ENCODE data around the gene TTBK1.

DNA sequence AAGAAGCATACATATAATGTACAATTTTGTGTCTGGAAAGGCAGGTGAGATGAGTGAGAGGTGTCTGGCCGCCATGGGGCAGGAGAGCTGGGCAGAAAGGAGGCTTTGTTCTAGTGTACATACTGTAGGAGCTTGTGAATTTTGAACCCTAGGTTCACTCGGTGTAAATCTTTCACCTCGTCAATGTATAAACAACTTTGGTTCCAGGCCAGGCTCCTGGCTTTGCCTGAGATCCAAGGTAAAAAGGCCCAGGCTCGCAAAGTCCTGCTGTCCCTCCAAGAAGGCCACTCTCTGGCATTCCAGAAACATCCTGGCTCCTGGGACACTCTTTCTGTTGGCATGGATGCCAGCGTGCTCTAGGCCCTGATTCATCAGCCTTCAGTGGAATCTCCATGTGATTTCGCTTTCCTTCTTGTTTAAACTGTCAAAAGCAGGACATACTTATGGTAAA is 47.6 kb downstream of the TTBK1 start:
- TF ChIP-seq SP1 (CRISPR knock-in tag; conservative IDR thresholded peaks at IDR 0.05) (no peak), GRHL2 (CRISPR knock-in tag; IDR thresholded peaks at IDR 0.05; ENCODE audit: insufficient replicate concordance, severe bottlenecking) (no peak), TP53 (CRISPR knock-in tag; IDR thresholded peaks at IDR 0.05) (no peak), CBFB (CRISPR knock-in tag; IDR thresholded peaks at IDR 0.05; ENCODE audit: low read depth) (no peak), TEAD4 (CRISPR knock-in tag; IDR thresholded peaks at IDR 0.05) (no peak)
- TF ChIP-seq, protein P1, sequence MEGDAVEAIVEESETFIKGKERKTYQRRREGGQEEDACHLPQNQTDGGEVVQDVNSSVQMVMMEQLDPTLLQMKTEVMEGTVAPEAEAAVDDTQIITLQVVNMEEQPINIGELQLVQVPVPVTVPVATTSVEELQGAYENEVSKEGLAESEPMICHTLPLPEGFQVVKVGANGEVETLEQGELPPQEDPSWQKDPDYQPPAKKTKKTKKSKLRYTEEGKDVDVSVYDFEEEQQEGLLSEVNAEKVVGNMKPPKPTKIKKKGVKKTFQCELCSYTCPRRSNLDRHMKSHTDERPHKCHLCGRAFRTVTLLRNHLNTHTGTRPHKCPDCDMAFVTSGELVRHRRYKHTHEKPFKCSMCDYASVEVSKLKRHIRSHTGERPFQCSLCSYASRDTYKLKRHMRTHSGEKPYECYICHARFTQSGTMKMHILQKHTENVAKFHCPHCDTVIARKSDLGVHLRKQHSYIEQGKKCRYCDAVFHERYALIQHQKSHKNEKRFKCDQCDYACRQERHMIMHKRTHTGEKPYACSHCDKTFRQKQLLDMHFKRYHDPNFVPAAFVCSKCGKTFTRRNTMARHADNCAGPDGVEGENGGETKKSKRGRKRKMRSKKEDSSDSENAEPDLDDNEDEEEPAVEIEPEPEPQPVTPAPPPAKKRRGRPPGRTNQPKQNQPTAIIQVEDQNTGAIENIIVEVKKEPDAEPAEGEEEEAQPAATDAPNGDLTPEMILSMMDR (IDR thresholded peaks at IDR 0.05) = no peak
- TF ChIP-seq, protein P2, sequence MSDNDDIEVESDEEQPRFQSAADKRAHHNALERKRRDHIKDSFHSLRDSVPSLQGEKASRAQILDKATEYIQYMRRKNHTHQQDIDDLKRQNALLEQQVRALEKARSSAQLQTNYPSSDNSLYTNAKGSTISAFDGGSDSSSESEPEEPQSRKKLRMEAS (CRISPR knock-in tag; IDR thresholded peaks at IDR 0.05) = no peak
- TF ChIP-seq, protein P3, sequence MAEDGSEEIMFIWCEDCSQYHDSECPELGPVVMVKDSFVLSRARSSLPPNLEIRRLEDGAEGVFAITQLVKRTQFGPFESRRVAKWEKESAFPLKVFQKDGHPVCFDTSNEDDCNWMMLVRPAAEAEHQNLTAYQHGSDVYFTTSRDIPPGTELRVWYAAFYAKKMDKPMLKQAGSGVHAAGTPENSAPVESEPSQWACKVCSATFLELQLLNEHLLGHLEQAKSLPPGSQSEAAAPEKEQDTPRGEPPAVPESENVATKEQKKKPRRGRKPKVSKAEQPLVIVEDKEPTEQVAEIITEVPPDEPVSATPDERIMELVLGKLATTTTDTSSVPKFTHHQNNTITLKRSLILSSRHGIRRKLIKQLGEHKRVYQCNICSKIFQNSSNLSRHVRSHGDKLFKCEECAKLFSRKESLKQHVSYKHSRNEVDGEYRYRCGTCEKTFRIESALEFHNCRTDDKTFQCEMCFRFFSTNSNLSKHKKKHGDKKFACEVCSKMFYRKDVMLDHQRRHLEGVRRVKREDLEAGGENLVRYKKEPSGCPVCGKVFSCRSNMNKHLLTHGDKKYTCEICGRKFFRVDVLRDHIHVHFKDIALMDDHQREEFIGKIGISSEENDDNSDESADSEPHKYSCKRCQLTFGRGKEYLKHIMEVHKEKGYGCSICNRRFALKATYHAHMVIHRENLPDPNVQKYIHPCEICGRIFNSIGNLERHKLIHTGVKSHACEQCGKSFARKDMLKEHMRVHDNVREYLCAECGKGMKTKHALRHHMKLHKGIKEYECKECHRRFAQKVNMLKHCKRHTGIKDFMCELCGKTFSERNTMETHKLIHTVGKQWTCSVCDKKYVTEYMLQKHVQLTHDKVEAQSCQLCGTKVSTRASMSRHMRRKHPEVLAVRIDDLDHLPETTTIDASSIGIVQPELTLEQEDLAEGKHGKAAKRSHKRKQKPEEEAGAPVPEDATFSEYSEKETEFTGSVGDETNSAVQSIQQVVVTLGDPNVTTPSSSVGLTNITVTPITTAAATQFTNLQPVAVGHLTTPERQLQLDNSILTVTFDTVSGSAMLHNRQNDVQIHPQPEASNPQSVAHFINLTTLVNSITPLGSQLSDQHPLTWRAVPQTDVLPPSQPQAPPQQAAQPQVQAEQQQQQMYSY (CRISPR knock-in tag; IDR thresholded peaks at IDR 0.05) = no peak

All from WTC11 (cell line).